ENCODE data around the gene OTOG. TPM values are rescaled to one million over a fixed set of nuclear protein-coding genes. Genes with fewer than 3 reads are reported as not detected.

The OTOG gene
- total RNA-seq, 4 donors from 2014 or later = 0.09 TPM; not detected in 3

DNA sequence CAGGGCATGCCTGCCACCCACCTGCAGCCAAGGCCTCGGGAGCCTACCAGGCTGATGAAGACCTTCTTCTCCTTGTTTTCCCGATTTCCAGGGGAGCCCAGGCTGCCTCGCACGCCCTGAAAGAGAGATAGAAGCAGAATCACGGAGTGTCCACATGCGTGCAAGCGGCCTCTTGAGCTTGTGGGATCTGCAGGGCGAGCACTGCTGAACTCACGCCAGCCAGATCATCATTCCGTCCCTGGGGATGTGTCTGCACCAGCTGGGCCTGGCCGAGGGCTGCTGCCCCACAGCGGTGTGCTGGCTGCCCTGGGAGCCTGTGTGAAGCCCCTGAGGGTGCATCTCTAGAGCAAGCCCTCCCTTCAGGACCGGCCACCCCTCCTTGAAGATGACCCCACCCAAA lies 20.7 kb upstream of the OTOG start:
- Histone ChIP-seq H3K4me3 (no peak overlapping the region), H3K27ac (no peak overlapping the region), H3K4me1 (peaks cover 0 to 20% (median 3%) of the 10 kb centered on the region in 4 donors), H3K9me3 (no peaks in the 10 kb centered on the region), H3K36me3 (peaks cover 0 to 57% (median 0%) of the 10 kb centered on the region in 3 donors), H3K27me3 (no peaks in the 10 kb centered on the region)
- DNase-seq = no peak
- no peak for TF ChIP-seq POLR2A (IDR thresholded peaks at IDR 0.05)
- TF ChIP-seq, protein P1, sequence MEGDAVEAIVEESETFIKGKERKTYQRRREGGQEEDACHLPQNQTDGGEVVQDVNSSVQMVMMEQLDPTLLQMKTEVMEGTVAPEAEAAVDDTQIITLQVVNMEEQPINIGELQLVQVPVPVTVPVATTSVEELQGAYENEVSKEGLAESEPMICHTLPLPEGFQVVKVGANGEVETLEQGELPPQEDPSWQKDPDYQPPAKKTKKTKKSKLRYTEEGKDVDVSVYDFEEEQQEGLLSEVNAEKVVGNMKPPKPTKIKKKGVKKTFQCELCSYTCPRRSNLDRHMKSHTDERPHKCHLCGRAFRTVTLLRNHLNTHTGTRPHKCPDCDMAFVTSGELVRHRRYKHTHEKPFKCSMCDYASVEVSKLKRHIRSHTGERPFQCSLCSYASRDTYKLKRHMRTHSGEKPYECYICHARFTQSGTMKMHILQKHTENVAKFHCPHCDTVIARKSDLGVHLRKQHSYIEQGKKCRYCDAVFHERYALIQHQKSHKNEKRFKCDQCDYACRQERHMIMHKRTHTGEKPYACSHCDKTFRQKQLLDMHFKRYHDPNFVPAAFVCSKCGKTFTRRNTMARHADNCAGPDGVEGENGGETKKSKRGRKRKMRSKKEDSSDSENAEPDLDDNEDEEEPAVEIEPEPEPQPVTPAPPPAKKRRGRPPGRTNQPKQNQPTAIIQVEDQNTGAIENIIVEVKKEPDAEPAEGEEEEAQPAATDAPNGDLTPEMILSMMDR (IDR thresholded peaks at IDR 0.05) = no peak

DNA sequence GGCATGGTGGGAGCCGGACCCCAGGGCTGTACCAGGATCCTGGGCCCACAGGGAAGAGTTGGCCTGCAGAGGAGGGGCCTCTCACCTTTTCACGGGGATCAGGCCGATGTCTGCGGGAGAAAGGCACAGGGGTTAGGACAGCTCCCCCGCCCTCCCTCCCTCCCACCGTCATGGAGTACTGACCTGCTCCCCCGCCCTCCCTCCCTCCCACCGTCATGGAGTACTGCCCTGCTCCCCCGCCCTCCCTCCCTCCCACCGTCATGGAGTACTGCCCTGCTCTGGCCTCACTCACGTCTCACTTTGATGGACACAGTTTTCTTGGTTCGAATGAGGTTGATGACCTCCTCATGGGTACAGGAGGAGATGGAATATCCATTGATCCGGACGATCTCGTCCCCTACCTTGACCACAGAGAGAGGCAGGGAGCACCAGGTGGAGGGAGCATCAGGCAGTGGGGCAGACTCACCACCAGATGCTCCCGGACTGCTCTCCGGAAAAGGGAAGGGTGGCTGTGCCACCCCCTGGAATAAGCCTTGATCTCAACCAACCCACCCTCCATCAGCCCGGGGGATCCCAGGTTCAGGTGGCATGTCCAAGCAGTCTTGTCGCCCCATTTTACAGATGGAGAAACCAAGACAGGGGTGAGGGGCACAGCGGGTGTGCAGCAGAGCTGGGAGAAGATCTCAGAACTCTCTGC lies 20.0 kb upstream of the OTOG start:
- no peak overlapping the region for H3K27ac ChIP-seq
- TF ChIP-seq POLR2A (IDR thresholded peaks at IDR 0.05) = no peak
- TF ChIP-seq, protein P1 (IDR thresholded peaks at IDR 0.05) = no peak

DNA sequence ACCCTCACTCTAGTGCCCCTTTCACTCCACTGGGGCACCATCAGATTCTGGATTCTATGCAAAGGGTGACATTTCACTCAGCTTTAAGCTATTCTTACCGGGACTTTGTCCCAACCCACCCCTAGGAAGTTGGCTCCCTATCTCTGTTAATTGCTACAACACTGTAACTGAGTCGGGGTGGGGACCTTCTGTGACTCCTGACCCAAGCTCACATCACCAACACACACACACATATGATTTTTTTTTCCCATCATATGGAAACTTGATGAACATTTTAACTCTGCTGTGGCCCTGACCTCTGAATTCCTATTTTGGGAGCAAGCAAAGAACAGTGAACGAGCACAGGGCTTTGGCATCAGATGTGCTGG lies 19.4 kb upstream of the OTOG start:
- Histone ChIP-seq H3K36me3 (peaks cover 0 to 46% (median 0%) of the 10 kb centered on the region in 3 donors), H3K27ac (no peak overlapping the region), H3K27me3 (no peaks in the 10 kb centered on the region), H3K4me3 (no peak overlapping the region), H3K4me1 (peaks cover 0 to 25% (median 3%) of the 10 kb centered on the region in 4 donors), H3K9me3 (no peaks in the 10 kb centered on the region)
- TF ChIP-seq, protein P1 (IDR thresholded peaks at IDR 0.05) = no peak
- no peak for TF ChIP-seq POLR2A (IDR thresholded peaks at IDR 0.05)
- peak in 1 of 3 donors; percentile 3 for DNase-seq

More for the DNA sequence above, 20.0 kb upstream of the OTOG start:
- H3K36me3 ChIP-seq = peaks cover 0 to 50% (median 0%) of the 10 kb centered on the region in 3 donors
- H3K9me3 ChIP-seq = no peaks in the 10 kb centered on the region
- H3K4me1 ChIP-seq = peaks cover 0 to 21% (median 3%) of the 10 kb centered on the region in 4 donors
- peak in 1 of 3 donors; percentile 40 for DNase-seq
- no peaks in the 10 kb centered on the region for H3K27me3 ChIP-seq
- no peak overlapping the region for H3K4me3 ChIP-seq

DNA sequence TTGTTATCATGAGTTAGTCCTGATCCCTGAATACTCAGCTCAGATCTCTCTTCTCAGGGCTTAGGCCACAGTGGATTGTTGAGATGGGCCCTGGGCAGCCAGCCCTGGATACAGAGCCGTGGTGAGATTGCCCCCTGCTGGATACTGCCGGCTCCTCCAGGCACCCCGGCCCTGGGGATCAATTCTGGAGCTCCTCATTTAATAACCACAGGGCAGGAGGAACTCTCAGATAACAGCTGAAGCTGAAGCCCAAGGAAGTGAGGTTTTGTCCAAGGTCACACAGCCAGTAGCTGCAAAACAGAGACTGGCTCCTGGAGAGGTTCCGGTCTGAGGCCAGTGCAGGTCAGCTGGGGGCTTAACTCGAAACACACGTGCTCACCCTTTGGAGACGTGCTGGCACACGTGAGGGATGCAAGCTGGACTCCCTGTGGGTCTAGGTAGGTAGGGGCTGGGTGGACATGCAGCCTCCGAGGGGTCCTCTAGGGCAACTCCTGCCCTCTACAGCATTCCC lies 18.8 kb upstream of the OTOG start:
- H3K9me3 ChIP-seq = no peaks in the 10 kb centered on the region
- peak; percentile 20 to 72 (median 67) for DNase-seq
- H3K4me3 ChIP-seq = no peak overlapping the region
- no peak overlapping the region for H3K27ac ChIP-seq
- peaks cover 0 to 39% (median 0%) of the 10 kb centered on the region in 3 donors for H3K36me3 ChIP-seq
- peaks cover 0 to 25% (median 3%) of the 10 kb centered on the region in 4 donors for H3K4me1 ChIP-seq
- no peak for TF ChIP-seq POLR2A (IDR thresholded peaks at IDR 0.05)
- TF ChIP-seq, protein P1 (IDR thresholded peaks at IDR 0.05) = peak in 4 of 6 experiments; percentile 55 to 75 (median 68)
- no peaks in the 10 kb centered on the region for H3K27me3 ChIP-seq

DNA sequence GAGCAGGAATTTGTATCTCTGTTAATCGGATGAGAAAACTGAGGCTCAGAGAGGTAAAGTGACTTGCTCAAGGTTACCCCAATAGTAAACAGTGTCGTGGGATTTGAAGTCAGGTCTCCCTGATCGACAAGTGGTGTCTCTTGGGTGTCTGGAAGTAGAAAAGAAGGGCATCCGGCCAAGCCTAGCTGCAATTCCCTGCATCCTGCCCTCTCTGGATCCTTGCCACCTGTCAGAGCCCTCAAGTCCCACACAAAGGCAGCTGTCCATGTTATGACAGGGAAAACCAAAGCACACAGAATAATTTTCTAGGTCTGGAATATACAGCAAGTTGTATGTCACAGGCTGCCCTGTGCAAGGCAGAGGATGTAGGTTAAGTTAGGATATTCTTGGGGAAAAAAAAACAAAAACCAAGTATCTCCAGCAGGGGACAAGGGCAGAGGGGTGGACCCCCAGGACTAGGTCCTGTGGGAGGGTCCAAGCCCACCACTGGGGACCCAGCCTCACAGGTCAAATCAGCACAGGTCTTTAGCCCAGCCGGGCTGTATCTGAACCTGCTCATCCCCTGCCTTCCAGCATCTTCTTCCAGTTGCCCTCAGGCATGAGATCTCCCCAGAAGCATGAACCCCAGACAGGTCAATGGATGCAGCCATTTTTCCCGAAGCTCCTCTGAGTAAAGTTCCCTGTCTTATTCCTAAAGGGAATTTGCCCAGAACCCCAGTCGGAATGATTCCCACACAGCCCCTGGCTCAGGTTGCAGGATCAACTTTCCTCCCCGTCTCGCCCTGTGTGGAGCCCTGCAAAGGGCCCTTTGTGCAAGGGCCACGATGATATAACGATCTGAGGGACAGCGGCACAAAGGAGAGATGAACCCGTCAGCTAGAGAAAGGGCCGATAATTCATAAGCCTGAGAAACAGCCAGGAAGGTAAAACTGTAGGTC lies 17.9 kb upstream of the OTOG start:
- DNase-seq = peak in 1 of 3 donors; percentile 21
- Histone ChIP-seq H3K4me3 (no peak overlapping the region), H3K36me3 (peaks cover 0 to 37% (median 0%) of the 10 kb centered on the region in 3 donors), H3K27me3 (no peaks in the 10 kb centered on the region), H3K9me3 (no peaks in the 10 kb centered on the region), H3K4me1 (peaks cover 0 to 25% (median 3%) of the 10 kb centered on the region in 4 donors), H3K27ac (no peak overlapping the region)
- TF ChIP-seq POLR2A (IDR thresholded peaks at IDR 0.05) = no peak
- TF ChIP-seq, protein P1 (IDR thresholded peaks at IDR 0.05) = no peak

Data from Peyer's patch (tissue), 4 donors.